GM21825 (cell line): ENCODE data around the gene RAI1.

Source experiments
- ATAC-seq: cut with Tn5 transposase; IDR thresholded peaks from one replicate; pipeline ENCODE4 v1.9.1; 2021; ENCODE audit warnings: mild to moderate bottlenecking, moderate library complexity; ENCODE audit not compliant: unreplicated experiment

Gene RAI1

GRCh38 chr17:17851103-17852002 is 170.1 kb downstream of the RAI1 start:
- ATAC-seq, result no peak

DNA sequence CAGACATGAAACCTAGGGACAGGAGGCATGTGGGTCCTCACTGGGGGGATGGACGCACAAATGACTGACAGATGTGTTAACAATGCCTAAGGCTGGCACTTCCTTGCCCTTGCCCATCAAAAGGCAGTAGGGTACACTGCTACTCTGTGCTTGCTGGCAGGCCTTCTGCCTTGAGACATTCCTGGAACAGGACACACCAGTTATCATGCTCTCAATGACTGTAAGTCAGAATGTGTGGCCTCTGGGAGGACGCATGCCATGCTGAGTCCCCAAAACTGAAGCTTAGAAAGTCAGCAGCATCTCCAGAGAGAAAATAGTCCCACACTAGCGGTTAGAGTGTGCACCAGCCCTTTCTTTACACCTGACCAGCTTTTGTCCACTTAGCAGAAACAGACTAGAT is 171.7 kb downstream of the RAI1 start:
- ATAC-seq, result no peak

DNA sequence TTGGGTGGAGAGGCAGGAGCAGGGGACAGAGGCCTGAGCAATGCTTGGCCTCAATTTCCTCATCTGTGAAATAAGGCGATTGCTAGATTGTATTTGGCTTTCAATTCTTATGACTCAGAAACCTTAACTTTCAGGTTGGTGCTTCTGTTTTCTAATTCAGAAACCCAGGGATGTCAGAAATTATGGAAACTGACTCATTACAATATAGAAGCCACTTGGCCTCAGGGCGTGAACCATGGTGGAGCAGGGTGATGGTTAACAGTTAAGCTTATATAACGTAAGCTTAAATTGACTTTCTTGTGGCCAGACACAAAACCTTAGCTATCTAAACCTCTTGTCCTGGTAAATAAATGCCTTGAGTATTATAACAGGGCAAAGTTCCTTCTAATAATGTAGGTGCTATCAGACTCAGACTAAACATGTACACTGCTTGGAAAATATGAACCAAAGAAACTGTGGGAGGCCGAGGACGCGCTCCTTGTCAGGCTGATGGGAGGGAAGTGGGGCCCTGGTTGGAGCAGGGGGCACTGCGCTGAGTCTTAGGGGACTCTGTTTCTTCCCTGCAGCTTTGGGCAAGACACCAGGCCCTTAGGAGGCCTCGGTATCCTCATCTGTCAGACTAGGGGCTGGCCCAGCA is 172.7 kb downstream of the RAI1 start:
- ATAC-seq, result no peak

GRCh38 chr17:17855976-17856375 is 174.7 kb downstream of the RAI1 start:
- ATAC-seq, result no peak

GRCh38 chr17:17856386-17856785 is 175.1 kb downstream of the RAI1 start:
- no peak for ATAC-seq

- no peak for ATAC-seq
Observed at GRCh38 chr17:17857496-17857895, 176.2 kb downstream of the RAI1 start.

- ATAC-seq, result no peak
Observed at GRCh38 chr17:17859909-17860765, 178.9 kb downstream of the RAI1 start.

DNA sequence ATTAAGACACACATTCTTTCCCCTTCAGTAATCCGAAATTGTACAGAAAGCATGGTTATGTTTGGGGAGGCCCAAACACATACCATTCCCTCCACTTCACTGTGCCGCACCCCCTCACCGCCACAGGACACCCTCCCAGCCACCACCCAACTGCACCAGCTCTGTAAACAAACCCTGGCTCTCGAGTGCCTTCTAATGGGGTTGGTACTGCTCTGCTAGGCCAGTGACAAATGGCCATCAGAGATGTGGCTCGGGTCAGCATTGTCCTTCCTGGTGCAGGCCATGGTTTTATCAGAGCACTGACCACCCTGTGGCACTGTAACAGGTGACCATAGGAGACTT is 179.5 kb downstream of the RAI1 start:
- no peak for ATAC-seq
